Activated CD8-positive, alpha-beta memory T cell treated with anti-CD3 and anti-CD28 coated beads for 1 hour (primary cell): ENCODE measurements around the gene EXTL1.

ENCODE experiments used
- DNase-seq, 2 donors: peaks; one replicate each; pipeline ENCODE4 v3.0.0-alpha.2; 2020; ENCODE audit warnings: low read depth in 1 of 2; ENCODE audit errors: extremely low read depth in 1 of 2

EXTL1 gene

GRCh38 chr1:26023826-26024225 lies 2.3 kb downstream of the EXTL1 start:
- DNase-seq: no peak

- no peak for DNase-seq
These were observed 3.5 kb downstream of the EXTL1 start for GRCh38 chr1:26025060-26025459.

- DNase-seq: no peak
These were observed 3.9 kb downstream of the EXTL1 start for GRCh38 chr1:26025517-26025916.

- DNase-seq: no peak
These were observed 6.3 kb downstream of the EXTL1 start for GRCh38 chr1:26027716-26028489.

GRCh38 chr1:26028490-26028980 lies 7.0 kb downstream of the EXTL1 start:
- DNase-seq: no peak

- DNase-seq: no peak
These were observed 7.7 kb downstream of the EXTL1 start for GRCh38 chr1:26029054-26029863.

GRCh38 chr1:26029864-26030481 lies 8.4 kb downstream of the EXTL1 start:
- DNase-seq: no peak

- DNase-seq: no peak
These were observed 9.6 kb downstream of the EXTL1 start for GRCh38 chr1:26031196-26031595.

- DNase-seq: no peak
These were observed 10.1 kb downstream of the EXTL1 start for GRCh38 chr1:26031611-26032220.

GRCh38 chr1:26032656-26033357 lies 11.2 kb downstream of the EXTL1 start:
- no peak for DNase-seq

GRCh38 chr1:26034504-26035202 lies 13.1 kb downstream of the EXTL1 start:
- DNase-seq: no peak

- peak; percentile 85 to 87 for DNase-seq
These were observed 13.8 kb downstream of the EXTL1 start for GRCh38 chr1:26035203-26035958.

- peak in 1 of 2 donors; percentile 65 for DNase-seq
These were observed 14.6 kb downstream of the EXTL1 start for GRCh38 chr1:26035959-26036755.

- no peak for DNase-seq
These were observed 15.2 kb downstream of the EXTL1 start for GRCh38 chr1:26036756-26037281.

- no peak for DNase-seq
These were observed 16.3 kb downstream of the EXTL1 start for GRCh38 chr1:26037904-26038303.

GRCh38 chr1:26038477-26038876 lies 16.9 kb downstream of the EXTL1 start:
- no peak for DNase-seq

GRCh38 chr1:26038904-26039303 lies 17.3 kb downstream of the EXTL1 start:
- no peak for DNase-seq

GRCh38 chr1:26041401-26041800 lies 19.8 kb downstream of the EXTL1 start:
- no peak for DNase-seq
